Lower lobe of right lung (tissue), 2 donors: Measurements from ENCODE around the gene SDHA. TPM values are rescaled to one million over a fixed set of nuclear protein-coding genes. Genes with fewer than 3 reads are reported as not detected.

ENCODE experiments used
- ATAC-seq, 2 donors: fragments of 200-7000 bp; cut with Tn5 transposase; one replicate each; pipeline ENCODE4 v1.9.1; 2020 to 2022; ENCODE audit warnings: mild to moderate bottlenecking in 2 of 2, moderate library complexity in 2 of 2
- DNase-seq: peaks from one replicate; pipeline ENCODE4 v3.0.0-alpha.2; 2020
- H3K27ac ChIP-seq: fragments of 200-600 bp; one replicate; pipeline ENCODE4 v1.8.0; 2022
- H3K27me3 ChIP-seq: fragments of 200-600 bp; one replicate; pipeline ENCODE4 v1.8.0; 2022; ENCODE audit warnings: low read depth
- H3K36me3 ChIP-seq: fragments of 200-600 bp; one replicate; pipeline ENCODE4 v1.8.0; 2022; ENCODE audit warnings: mild to moderate bottlenecking
- H3K4me1 ChIP-seq: fragments of 200-600 bp; one replicate; pipeline ENCODE4 v1.8.0; 2022
- H3K4me3 ChIP-seq: fragments of 200-600 bp; one replicate; pipeline ENCODE4 v1.8.0; 2022; ENCODE audit warnings: mild to moderate bottlenecking
- H3K9me3 ChIP-seq: fragments of 200-600 bp; one replicate; pipeline ENCODE4 v1.8.0; 2022
- CTCF ChIP-seq: fragments of 200-600 bp; IDR thresholded peaks from one replicate; pipeline ENCODE4 v1.8.0; 2022; ENCODE audit warnings: antibody characterized with exemption, mild to moderate bottlenecking
- intact Hi-C: fragments of 100-400 bp; cut with DNase I; formaldehyde crosslinking; loops from one replicate; pipeline ENCODE4 v1.11.0; 2022
- total RNA-seq: library from RNA; stranded (reverse); fragmentation: NEBNext Ultra II Directional; extraction: Animal tissue kit (Norgen Biotek cat#: 25700); gene quantifications from one replicate; pipeline ENCODE4 v1.2.1, GENCODE V29; 2021
- donor health status: DM: no; HTN: yes; CAD: no; lungs with severe emphysema.

The SDHA gene
- total RNA-seq, 1 donor from 2014 or later = 89.6 TPM

- no peak overlapping the region for H3K27ac ChIP-seq
- intact Hi-C loops = no loop called here
- H3K36me3 ChIP-seq = no peaks in the 10 kb centered on the region
- no peak overlapping the region for H3K4me3 ChIP-seq
- TF ChIP-seq CTCF = no peak
- ATAC-seq (no peak), DNase-seq (no peak)
- H3K9me3 ChIP-seq = no peaks in the 10 kb centered on the region
- H3K27me3 ChIP-seq = no peaks in the 10 kb centered on the region
- peaks cover 2% of the 10 kb centered on the region for H3K4me1 ChIP-seq
Measured at GRCh38 chr5:174876-175465, 43.1 kb upstream of the SDHA start.

- H3K27ac ChIP-seq = no peak overlapping the region
- H3K4me3 ChIP-seq = no peak overlapping the region
- intact Hi-C loops = no loop called here
- no peaks in the 10 kb centered on the region for H3K36me3 ChIP-seq
- no peaks in the 10 kb centered on the region for H3K27me3 ChIP-seq
- DNase-seq = no peak
- no peak for TF ChIP-seq CTCF
- H3K9me3 ChIP-seq = no peaks in the 10 kb centered on the region
- no peak for ATAC-seq
- no peaks in the 10 kb centered on the region for H3K4me1 ChIP-seq
Measured at GRCh38 chr5:176296-176823, 41.8 kb upstream of the SDHA start.

GRCh38 chr5:178110-178509 lies 40.0 kb upstream of the SDHA start:
- ATAC-seq (no peak), DNase-seq (no peak)
- H3K4me1 ChIP-seq = no peaks in the 10 kb centered on the region
- no peak overlapping the region for H3K4me3 ChIP-seq
- TF ChIP-seq CTCF = no peak
- H3K27ac ChIP-seq = no peak overlapping the region
- H3K27me3 ChIP-seq = no peaks in the 10 kb centered on the region
- no peaks in the 10 kb centered on the region for H3K9me3 ChIP-seq
- H3K36me3 ChIP-seq = no peaks in the 10 kb centered on the region
- intact Hi-C loops = no loop called here

- intact Hi-C loops = no loop called here
- DNase-seq (no peak), ATAC-seq (no peak)
- no peak for TF ChIP-seq CTCF
- H3K27ac ChIP-seq = no peak overlapping the region
- H3K9me3 ChIP-seq = no peaks in the 10 kb centered on the region
- no peaks in the 10 kb centered on the region for H3K36me3 ChIP-seq
- no peak overlapping the region for H3K4me3 ChIP-seq
- H3K4me1 ChIP-seq = no peaks in the 10 kb centered on the region
- no peaks in the 10 kb centered on the region for H3K27me3 ChIP-seq
Measured at GRCh38 chr5:179401-179800, 38.7 kb upstream of the SDHA start.

GRCh38 chr5:180286-180918 lies 37.7 kb upstream of the SDHA start:
- intact Hi-C loops = no loop called here
- no peak for DNase-seq
- no peaks in the 10 kb centered on the region for H3K27me3 ChIP-seq
- H3K4me3 ChIP-seq = no peak overlapping the region
- H3K36me3 ChIP-seq = no peaks in the 10 kb centered on the region
- ATAC-seq = no peak
- H3K27ac ChIP-seq = no peak overlapping the region
- H3K9me3 ChIP-seq = no peaks in the 10 kb centered on the region
- H3K4me1 ChIP-seq = no peaks in the 10 kb centered on the region
- no peak for TF ChIP-seq CTCF
